Astrocyte (in vitro differentiated cells and primary cell): Measurements from ENCODE around the gene FMN2. TPM values are rescaled to one million over a fixed set of nuclear protein-coding genes. Genes with fewer than 3 reads are reported as not detected.

Source experiments
- DNase-seq: peaks from one replicate; pipeline ENCODE4 v3.0.0-alpha.2; 2010; ENCODE audit warnings: low read depth
- FAIRE-seq: peaks from 2 replicates; lab custom pipeline; 2011; peaks lifted over from hg19 to GRCh38; lab: Jason Lieb, UNC
- H2AFZ ChIP-seq: 2 replicates; pipeline ENCODE4 v1.6.0; 2012; ENCODE audit warnings: low read depth, low read length, inconsistent platforms
- H3K27ac ChIP-seq: 2 replicates; pipeline ENCODE4 v1.5.1; 2011; ENCODE audit warnings: low read depth, low read length, inconsistent platforms
- H3K27me3 ChIP-seq: 2 replicates; pipeline ENCODE4 v1.6.0; 2011; ENCODE audit warnings: low read length, inconsistent platforms; ENCODE audit not compliant: insufficient read depth
- H3K36me3 ChIP-seq: 2 replicates; pipeline ENCODE4 v1.5.1; 2011; ENCODE audit warnings: low read length, inconsistent platforms; ENCODE audit not compliant: insufficient read depth
- H3K4me1 ChIP-seq: 2 replicates; pipeline ENCODE4 v1.5.1; 2011; ENCODE audit warnings: low read length, inconsistent platforms; ENCODE audit not compliant: insufficient read depth
- H3K4me2 ChIP-seq: 2 replicates; pipeline ENCODE4 v1.6.0; 2012; ENCODE audit warnings: low read length, inconsistent platforms
- H3K4me3 ChIP-seq: 2 replicates; pipeline ENCODE4 v1.5.1; 2011; ENCODE audit warnings: low read depth, mild to moderate bottlenecking, low read length, inconsistent platforms; ENCODE audit not compliant: insufficient read depth
- H3K79me2 ChIP-seq: 2 replicates; pipeline ENCODE4 v1.6.0; 2012; ENCODE audit warnings: mild to moderate bottlenecking, low read length, inconsistent platforms; ENCODE audit not compliant: insufficient read depth
- H3K9ac ChIP-seq: 2 replicates; pipeline ENCODE4 v1.6.0; 2012; ENCODE audit warnings: mild to moderate bottlenecking, low read length, inconsistent platforms
- H3K9me3 ChIP-seq: 2 replicates; pipeline ENCODE4 v1.5.1; 2012; ENCODE audit warnings: low read depth, mild to moderate bottlenecking, low read length, inconsistent platforms; ENCODE audit not compliant: insufficient read depth
- H4K20me1 ChIP-seq: 2 replicates; pipeline ENCODE4 v1.6.0; 2012; ENCODE audit warnings: low read length, inconsistent platforms; ENCODE audit not compliant: insufficient read depth
- H3K27ac Mint-ChIP-seq: one replicate; pipeline ENCODE4 v1.8.0; 2021; ENCODE audit warnings: mild to moderate bottlenecking, mixed read lengths; ENCODE audit not compliant: unreplicated experiment
- H3K27me3 Mint-ChIP-seq: one replicate; pipeline ENCODE4 v1.8.0; 2021; ENCODE audit warnings: low read depth, mixed read lengths; ENCODE audit not compliant: unreplicated experiment
- H3K36me3 Mint-ChIP-seq: one replicate; pipeline ENCODE4 v1.8.0; 2021; ENCODE audit warnings: low read depth, mixed read lengths; ENCODE audit not compliant: unreplicated experiment
- H3K4me1 Mint-ChIP-seq: one replicate; pipeline ENCODE4 v1.8.0; 2021; ENCODE audit warnings: low read depth, mixed read lengths; ENCODE audit not compliant: unreplicated experiment
- H3K4me3 Mint-ChIP-seq: one replicate; pipeline ENCODE4 v1.8.0; 2021; ENCODE audit warnings: mild to moderate bottlenecking, moderate library complexity, mixed read lengths; ENCODE audit not compliant: unreplicated experiment
- H3K9me3 Mint-ChIP-seq: one replicate; pipeline ENCODE4 v1.8.0; 2021; ENCODE audit warnings: mild to moderate bottlenecking, mixed read lengths; ENCODE audit not compliant: unreplicated experiment
- CTCF ChIP-seq: IDR thresholded peaks from 2 replicates; pipeline ENCODE4 v1.5.1; 2011; ENCODE audit warnings: low read depth, mild to moderate bottlenecking, inconsistent platforms, low read length, moderate library complexity; ENCODE audit not compliant: insufficient read depth
- EZH2 ChIP-seq: IDR thresholded peaks from 2 replicates; pipeline ENCODE4 v1.6.1; 2012; ENCODE audit warnings: mild to moderate bottlenecking, low read length, inconsistent platforms; ENCODE audit not compliant: insufficient read depth
- total RNA-seq: library from RNA; stranded (reverse); gene quantifications from 2 replicates; pipeline ENCODE4 v1.2.1, GENCODE V29; 2021

FMN2 gene
- total RNA-seq, 1 donor from 2014 or later: 2.4 TPM

GRCh38 chr1:240198376-240198775 is 106.7 kb downstream of the FMN2 start:
- H3K27me3 Mint-ChIP-seq: no peaks in the 10 kb centered on the region
- H3K36me3 ChIP-seq: no peaks in the 10 kb centered on the region

GRCh38 chr1:240199758-240200645 is 108.3 kb downstream of the FMN2 start:
- H3K36me3 ChIP-seq: no peaks in the 10 kb centered on the region
- no peaks in the 10 kb centered on the region for H3K27me3 Mint-ChIP-seq

More at GRCh38 chr1:240198376-240198775, 106.7 kb downstream of the FMN2 start:
- H3K9me3 ChIP-seq: peaks cover 4% of the 10 kb centered on the region
- no peaks in the 10 kb centered on the region for H3K36me3 Mint-ChIP-seq
- H3K9me3 Mint-ChIP-seq: no peaks in the 10 kb centered on the region
- no peaks in the 10 kb centered on the region for H3K27me3 ChIP-seq
- H3K27ac ChIP-seq: no peak overlapping the region
- peaks cover 2% of the 10 kb centered on the region for H3K4me1 ChIP-seq
- no peak for TF ChIP-seq EZH2
- TF ChIP-seq CTCF: no peak
- FAIRE-seq: no peak
- no peak overlapping the region for H3K9ac ChIP-seq
- no peaks in the 10 kb centered on the region for H3K4me1 Mint-ChIP-seq
- H3K4me3 ChIP-seq: no peak overlapping the region
- H3K4me3 Mint-ChIP-seq: no peak overlapping the region
- no peaks in the 10 kb centered on the region for H3K79me2 ChIP-seq
- H4K20me1 ChIP-seq: no peaks in the 10 kb centered on the region
- DNase-seq: no peak
- no peak overlapping the region for H3K27ac Mint-ChIP-seq
- H3K4me2 ChIP-seq: no peak overlapping the region
- no peak overlapping the region for H2AFZ ChIP-seq

More at GRCh38 chr1:240199758-240200645, 108.3 kb downstream of the FMN2 start:
- H3K27ac ChIP-seq: no peak overlapping the region
- H3K4me3 ChIP-seq: no peak overlapping the region
- no peak for DNase-seq
- no peaks in the 10 kb centered on the region for H4K20me1 ChIP-seq
- FAIRE-seq: no peak
- no peak overlapping the region for H2AFZ ChIP-seq
- H3K27me3 ChIP-seq: no peaks in the 10 kb centered on the region
- H3K4me3 Mint-ChIP-seq: no peak overlapping the region
- H3K9ac ChIP-seq: no peak overlapping the region
- no peak overlapping the region for H3K27ac Mint-ChIP-seq
- H3K36me3 Mint-ChIP-seq: no peaks in the 10 kb centered on the region
- H3K9me3 Mint-ChIP-seq: no peaks in the 10 kb centered on the region
- H3K4me1 ChIP-seq: no peaks in the 10 kb centered on the region
- H3K4me1 Mint-ChIP-seq: no peaks in the 10 kb centered on the region
- H3K79me2 ChIP-seq: no peaks in the 10 kb centered on the region
- H3K4me2 ChIP-seq: no peak overlapping the region
- H3K9me3 ChIP-seq: peaks cover 4% of the 10 kb centered on the region
- TF ChIP-seq EZH2 (no peak), CTCF (no peak)
